ENCODE results near the gene CPEB3.
"Not testable (repeated sequence)": the region's sequence is repeated elsewhere in the genome, so short reads cannot be mapped to it uniquely, and the experiment has no call there.

CPEB3 gene

DNA sequence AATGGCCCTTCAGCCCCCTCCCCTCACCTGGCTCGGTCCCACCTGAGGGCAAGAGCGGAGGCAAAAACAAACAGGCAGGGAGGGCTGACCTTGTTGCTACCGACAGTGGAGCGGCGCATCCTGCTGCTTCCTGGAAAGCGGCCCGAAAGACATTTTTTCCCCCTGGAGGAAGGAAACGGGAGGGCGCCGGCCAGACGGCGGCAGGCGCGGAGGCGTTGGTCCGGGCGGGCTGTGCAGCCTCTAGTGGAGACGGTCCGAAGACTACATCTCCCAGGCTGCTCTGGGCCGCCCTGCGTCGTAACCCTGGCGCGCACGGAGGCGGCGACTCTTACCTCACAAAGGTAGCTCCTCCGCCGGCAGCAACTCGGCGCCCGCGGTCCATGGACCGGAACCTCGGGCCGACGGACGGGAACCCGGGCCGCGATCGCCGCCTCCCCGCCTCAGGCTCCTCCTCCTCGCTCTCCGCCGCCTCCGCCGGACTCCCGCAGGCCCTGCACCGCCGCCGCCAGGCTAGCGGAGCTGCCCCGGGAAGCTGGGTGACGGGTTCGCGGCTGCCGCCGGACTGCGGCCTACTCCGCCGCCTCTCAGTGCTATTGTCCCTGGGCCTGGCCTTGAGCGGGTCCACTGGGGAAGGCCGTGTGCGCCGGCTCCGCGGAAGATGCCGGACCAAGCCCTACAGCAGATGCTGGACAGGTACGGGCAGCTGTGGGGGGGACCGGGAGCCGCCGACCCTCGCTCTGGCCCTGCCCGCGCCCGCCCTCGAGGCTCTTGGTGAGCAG is at the start of gene CPEB3, which contains the start of gene MARCHF5:
TSS of gene CPEB3 (minus strand) at position 242 of the 779 bp plus-strand sequence. CDS start 50,728 bp downstream, outside the sequence.
TSS of gene MARCHF5 (plus strand) at position 331 of the 779 bp plus-strand sequence. CDS start at position 659, 328 bp downstream.
- DNase-seq (ENCODE audit: extremely low read depth, low read depth): peak; percentile 75
- peak within 1 kb of the TSS; percentile 99 for H3K4me3 ChIP-seq (replicated peaks; ENCODE audit: low read depth, low read length)
- TF ChIP-seq, protein P1, sequence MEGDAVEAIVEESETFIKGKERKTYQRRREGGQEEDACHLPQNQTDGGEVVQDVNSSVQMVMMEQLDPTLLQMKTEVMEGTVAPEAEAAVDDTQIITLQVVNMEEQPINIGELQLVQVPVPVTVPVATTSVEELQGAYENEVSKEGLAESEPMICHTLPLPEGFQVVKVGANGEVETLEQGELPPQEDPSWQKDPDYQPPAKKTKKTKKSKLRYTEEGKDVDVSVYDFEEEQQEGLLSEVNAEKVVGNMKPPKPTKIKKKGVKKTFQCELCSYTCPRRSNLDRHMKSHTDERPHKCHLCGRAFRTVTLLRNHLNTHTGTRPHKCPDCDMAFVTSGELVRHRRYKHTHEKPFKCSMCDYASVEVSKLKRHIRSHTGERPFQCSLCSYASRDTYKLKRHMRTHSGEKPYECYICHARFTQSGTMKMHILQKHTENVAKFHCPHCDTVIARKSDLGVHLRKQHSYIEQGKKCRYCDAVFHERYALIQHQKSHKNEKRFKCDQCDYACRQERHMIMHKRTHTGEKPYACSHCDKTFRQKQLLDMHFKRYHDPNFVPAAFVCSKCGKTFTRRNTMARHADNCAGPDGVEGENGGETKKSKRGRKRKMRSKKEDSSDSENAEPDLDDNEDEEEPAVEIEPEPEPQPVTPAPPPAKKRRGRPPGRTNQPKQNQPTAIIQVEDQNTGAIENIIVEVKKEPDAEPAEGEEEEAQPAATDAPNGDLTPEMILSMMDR (IDR thresholded peaks at IDR 0.05; ENCODE audit: low read depth, low read length, missing control alignments): peak; percentile 51

DNA sequence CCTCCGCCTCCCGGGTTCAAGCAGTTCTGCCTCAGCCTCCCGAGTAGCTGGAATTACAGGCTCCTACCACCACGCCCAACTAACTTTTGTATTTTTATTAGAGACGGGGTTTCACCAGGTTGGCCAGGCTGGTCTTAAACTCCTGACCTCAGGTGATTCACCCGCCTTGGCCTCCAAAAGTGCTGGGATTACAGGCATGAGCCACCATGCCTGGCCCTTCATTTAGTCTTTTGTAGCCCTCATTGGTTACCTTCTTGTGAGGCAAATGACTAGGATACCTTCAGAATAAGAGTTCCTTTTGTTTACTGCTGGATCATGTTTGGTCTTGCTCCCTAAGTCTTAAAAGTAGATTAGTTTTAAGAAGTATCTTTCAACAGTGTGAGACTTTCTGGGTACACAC is 39.0 kb upstream of the CPEB3 start:
- DNase-seq (ENCODE audit: extremely low read depth, low read depth); H3K4me3 ChIP-seq (replicated peaks; ENCODE audit: low read depth, low read length): not testable (repeated sequence)

DNA sequence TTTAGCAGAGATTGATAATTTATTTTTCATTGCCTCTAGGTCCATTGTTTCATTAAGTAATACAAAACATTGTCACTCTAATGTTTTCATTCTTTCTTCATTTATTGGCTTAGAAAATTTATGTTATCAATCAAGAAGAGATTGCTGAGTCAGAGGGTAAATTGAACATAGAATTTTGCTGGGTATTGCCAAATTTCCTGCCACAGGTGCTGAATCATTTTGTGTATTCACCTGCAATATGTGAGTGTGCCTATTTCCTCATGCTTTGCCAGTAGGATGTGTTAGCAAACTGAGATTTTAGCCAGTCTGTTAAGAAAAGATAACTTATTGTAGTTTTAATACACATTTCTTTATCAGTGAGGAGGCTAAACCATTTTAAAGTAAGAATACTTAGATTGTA is 38.1 kb upstream of the CPEB3 start:
- no peak for DNase-seq (ENCODE audit: extremely low read depth, low read depth)
- no peak overlapping the region for H3K4me3 ChIP-seq (replicated peaks; ENCODE audit: low read depth, low read length)
- TF ChIP-seq, protein P1 (IDR thresholded peaks at IDR 0.05; ENCODE audit: low read depth, low read length, missing control alignments): no peak

DNA sequence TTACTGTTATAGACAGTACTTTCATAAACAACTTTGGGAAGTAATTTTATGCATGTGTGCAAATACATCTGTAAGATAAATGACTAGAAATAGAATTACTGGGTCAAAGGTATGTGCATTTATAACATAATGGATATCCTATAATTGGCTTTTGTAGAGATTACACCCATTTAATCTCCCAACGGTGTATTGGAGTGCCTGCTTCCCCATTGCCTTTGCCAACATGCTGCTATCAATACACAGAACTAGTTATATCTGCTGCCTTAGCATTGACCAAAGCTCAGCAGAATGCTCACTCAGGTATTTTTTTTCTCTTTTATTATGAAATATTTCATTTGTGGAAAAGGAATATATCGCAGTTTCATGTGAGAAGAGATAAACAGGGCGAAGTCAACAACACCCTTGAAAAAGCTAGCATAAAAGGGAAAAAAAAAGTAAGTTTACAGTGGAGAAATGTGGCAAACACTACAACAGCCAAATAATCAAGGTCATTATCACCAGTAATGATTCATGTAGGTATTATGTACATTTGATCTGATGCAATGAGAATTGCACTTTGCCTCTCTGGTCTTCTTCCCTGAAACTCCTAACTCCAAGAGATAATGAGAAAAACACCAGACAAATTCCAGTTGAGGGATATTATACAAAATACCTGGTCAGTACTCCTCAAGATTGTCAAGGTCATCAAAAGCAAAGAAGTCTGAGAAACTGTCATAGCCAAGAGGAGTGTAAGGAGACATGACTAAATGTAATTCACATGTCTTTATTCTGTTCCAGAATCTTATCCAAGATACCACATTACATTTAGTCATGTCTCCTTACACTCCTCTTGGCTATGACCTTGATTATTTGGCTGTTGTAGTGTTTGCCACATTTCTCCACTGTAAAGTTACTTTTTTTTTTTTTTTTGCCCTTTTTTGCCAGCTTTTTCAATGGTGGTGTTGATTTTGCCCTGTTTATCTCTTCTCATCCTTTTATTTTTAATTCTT is 36.9 kb upstream of the CPEB3 start:
- TF ChIP-seq, protein P1 (IDR thresholded peaks at IDR 0.05; ENCODE audit: low read depth, low read length, missing control alignments): no peak
- H3K4me3 ChIP-seq (replicated peaks; ENCODE audit: low read depth, low read length): no peak overlapping the region
- no peak for DNase-seq (ENCODE audit: extremely low read depth, low read depth)

DNA sequence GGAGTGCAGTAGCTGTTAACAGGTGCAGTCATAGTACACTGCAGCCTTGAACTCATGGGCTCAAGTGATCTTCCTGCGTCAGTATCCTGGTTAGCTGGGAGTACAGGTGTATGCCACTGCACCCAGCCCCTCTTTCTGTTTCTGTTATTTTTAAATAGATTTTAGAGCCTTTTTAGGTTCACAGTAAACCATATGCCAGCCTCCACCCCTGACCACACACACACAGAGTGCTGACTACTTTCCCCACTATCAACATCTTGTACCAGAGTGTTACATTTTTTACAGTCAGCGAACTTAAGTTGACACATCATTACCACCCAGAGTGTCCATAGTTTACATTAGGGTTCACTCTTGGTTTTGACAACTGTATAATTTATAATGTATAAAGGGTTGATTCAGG is 32.2 kb upstream of the CPEB3 start:
- TF ChIP-seq, protein P1 (IDR thresholded peaks at IDR 0.05; ENCODE audit: low read depth, low read length, missing control alignments): no peak

DNA sequence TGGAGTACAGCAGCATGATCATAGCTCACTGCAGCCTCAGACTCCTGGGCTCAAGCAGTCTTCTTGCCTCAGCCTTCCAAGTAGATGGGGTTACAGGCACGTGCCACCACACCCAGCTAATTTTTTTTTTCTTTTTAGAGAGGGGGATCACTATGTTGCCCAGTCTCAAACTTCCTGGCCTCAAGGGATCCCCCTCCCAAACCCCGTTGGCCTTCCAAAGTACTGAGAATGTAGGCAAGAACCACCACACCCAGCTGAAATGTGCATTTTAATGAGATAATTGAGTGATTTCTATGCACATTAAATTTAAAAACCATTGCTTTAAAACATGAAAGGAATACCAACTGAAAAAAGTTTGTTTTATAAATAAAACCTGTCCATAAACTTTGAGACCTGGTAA is 25.7 kb upstream of the CPEB3 start:
- no peak for DNase-seq (ENCODE audit: extremely low read depth, low read depth)
- H3K4me3 ChIP-seq (replicated peaks; ENCODE audit: low read depth, low read length): no peak overlapping the region
- TF ChIP-seq, protein P1 (IDR thresholded peaks at IDR 0.05; ENCODE audit: low read depth, low read length, missing control alignments): no peak

More for the DNA sequence above, 32.2 kb upstream of the CPEB3 start:
- no peak overlapping the region for H3K4me3 ChIP-seq (replicated peaks; ENCODE audit: low read depth, low read length)
- no peak for DNase-seq (ENCODE audit: extremely low read depth, low read depth)

DNA sequence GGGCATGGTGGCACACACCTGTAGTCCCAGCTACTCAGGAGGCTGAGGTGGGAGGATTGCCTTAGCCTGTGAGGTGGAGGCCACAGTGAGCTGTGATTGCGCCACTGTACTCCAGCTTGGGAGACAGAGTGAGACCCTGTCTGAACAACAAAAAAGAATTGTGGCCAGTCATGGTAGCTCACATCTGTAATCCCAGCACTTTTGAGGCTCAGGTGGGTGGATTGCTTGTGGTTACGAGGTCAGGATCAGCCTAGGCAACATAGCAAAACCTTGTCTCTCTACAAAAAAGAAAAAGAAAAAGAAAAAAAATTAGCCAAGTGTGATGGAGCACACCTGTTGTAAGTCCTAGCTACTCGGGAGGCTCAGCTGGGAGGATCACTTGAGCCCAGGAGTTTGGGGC is 22.9 kb upstream of the CPEB3 start:
- TF ChIP-seq, protein P1 (IDR thresholded peaks at IDR 0.05; ENCODE audit: low read depth, low read length, missing control alignments): no peak
- DNase-seq (ENCODE audit: extremely low read depth, low read depth): no peak
- no peak overlapping the region for H3K4me3 ChIP-seq (replicated peaks; ENCODE audit: low read depth, low read length)
